GM19099 (cell line): ENCODE data around the gene IGSF9B.

ENCODE experiments used
- POLR2A ChIP-seq: IDR thresholded peaks from 3 replicates; pipeline ENCODE4 v1.6.1; 2011; ENCODE audit warnings: low read depth; ENCODE audit not compliant: insufficient read length; ENCODE audit errors: extremely low read depth

The IGSF9B gene

GRCh38 chr11:133988686-133989410, 32.1 kb upstream of the IGSF9B start:
- no peak for TF ChIP-seq POLR2A

GRCh38 chr11:133987171-133987570, 30.4 kb upstream of the IGSF9B start:
- no peak for TF ChIP-seq POLR2A

GRCh38 chr11:133985981-133986944, 29.5 kb upstream of the IGSF9B start:
- no peak for TF ChIP-seq POLR2A

- TF ChIP-seq POLR2A: no peak
Observed at GRCh38 chr11:133984828-133985227, 28.1 kb upstream of the IGSF9B start.

DNA sequence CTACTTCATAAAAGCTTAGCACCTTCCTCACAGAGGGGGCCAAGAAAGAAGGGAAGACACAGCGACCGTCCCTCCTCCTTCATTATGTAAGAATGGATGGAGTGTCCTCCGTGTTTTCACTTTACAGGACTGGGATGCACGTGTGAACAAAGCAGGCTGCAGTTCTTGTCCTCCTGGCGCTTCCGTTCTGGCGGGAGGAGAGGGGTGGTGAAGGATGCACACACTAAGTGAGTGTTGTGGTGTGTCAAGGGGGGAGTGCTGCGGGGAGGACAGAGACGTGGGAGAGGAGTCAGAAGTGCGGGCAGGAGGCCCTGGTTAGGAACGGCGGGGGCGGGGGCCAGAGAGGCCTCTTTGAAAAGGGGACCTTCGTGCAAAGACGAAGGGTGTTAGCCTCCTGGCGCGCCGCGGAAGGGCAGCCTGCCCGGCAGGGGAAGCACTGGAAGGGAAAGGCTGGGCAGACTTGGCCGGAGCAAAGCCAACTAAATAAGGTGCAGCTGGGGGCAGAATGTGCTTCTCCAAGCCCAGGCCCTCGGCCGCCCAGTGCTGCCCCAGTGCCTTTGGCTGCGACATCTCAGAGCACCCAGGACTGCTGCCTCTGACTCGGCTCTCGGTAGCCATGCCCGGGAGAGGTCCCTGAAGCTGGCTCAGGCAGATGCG, 27.0 kb upstream of the IGSF9B start:
- TF ChIP-seq POLR2A: no peak

- no peak for TF ChIP-seq POLR2A
Observed at GRCh38 chr11:133982876-133983275, 26.1 kb upstream of the IGSF9B start.

- TF ChIP-seq POLR2A: no peak
Observed at GRCh38 chr11:133982151-133982550, 25.4 kb upstream of the IGSF9B start.

DNA sequence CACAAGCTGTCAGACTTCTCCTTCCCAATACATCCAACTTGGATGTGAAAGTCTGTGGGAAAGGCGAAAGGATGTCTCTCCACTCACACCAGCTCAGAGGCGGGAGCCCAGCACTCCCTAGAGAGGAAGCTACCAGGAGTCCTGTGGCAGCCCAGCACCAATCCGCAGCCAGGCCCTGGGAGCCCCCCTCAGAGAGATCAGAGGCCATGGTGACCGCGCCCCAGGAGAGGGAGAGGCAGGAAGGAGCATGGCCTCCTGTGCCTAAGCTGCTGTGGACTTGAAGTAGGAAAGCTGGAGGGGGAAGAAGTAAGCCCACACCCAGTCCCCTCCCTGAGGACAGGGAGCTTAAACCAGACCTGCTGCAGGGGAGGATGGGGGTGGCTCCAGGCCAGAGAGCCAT, 24.4 kb upstream of the IGSF9B start:
- TF ChIP-seq POLR2A: no peak

DNA sequence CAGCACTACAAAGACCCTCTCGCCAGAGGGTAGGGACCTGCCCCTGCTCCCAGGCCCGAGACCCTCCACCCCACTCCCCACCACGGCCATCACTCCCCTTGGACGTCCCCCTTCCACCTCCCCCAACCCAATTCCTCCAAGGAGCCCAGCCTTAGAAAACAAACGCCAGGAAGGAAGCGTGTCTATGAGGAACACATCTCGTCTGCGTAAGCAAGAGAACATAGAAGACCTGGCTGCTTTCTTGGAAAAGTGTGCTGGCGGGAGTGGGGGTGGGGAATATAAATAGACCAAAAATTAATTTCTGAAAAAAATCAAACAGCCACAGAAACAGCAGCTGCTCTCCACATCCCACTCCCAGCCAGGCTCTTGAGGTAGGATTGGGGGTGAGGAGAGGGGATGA, 23.9 kb upstream of the IGSF9B start:
- TF ChIP-seq POLR2A: no peak

DNA sequence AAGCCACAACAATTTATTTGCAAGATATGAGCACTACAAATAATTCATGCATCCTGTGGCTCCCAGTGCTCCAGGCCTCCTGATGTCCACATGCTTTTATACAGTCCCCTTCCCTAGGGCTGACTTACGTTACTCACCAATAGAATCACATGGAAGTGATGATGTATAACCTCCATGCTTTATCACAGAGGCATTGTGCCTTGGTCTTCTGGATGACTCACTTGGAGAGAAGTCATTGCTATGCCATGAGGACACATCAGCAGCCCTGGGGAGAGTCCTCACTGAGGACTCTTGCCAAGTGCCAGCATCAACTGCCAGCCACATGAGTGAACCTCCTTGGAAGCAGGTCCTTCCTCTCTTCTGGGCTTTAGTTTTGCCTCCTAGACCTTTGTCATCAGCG, 22.0 kb upstream of the IGSF9B start:
- TF ChIP-seq POLR2A: no peak

DNA sequence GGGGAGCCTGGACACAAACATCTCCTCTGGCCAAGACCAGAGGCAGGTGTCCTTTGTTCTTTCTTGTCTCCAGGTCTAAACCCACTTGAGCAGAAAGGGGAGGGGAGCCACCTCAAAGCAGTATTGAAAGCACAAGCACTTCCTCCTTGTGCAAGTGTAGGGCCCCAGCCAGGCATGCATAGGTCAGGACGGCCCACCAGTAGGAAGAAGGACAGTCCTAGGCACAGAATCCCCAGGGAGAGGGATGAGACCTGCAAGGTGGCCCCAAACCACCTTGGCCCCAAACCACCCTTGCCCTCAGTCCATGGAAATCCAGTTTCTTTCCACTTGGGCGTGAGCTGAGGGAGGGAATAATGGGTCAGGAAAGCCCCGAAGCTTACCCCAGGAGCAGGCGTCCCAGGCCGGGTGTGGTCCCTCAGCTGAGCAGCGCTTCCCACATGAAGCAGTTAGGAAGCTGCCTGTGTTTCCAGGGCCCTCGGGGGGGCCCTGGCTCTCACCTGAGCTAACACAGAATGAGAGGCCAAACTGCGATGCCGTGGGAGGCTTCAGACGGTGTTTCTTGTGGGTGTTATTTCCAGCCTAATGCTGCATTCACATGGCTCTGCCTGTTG, 20.4 kb upstream of the IGSF9B start:
- TF ChIP-seq POLR2A: no peak

DNA sequence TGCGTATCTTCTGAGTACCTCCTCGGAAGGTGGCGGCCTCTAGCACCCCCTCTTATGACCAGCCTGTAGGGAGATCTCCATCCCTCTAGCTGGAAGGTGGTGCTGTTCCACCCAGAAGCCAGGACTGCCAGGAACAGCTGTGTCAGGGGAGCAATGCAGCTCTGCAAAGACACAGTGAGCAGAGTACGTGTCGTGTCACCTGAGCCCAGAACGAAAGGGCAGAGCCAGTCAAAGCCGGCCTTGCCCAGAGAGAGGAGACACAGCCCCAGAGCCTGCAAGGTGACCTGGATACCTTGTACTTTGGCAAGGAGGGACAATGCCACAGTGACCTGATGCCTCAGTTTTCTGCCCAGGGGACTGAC, 18.7 kb upstream of the IGSF9B start:
- no peak for TF ChIP-seq POLR2A

- no peak for TF ChIP-seq POLR2A
Observed at GRCh38 chr11:133974836-133975487, 18.2 kb upstream of the IGSF9B start.

DNA sequence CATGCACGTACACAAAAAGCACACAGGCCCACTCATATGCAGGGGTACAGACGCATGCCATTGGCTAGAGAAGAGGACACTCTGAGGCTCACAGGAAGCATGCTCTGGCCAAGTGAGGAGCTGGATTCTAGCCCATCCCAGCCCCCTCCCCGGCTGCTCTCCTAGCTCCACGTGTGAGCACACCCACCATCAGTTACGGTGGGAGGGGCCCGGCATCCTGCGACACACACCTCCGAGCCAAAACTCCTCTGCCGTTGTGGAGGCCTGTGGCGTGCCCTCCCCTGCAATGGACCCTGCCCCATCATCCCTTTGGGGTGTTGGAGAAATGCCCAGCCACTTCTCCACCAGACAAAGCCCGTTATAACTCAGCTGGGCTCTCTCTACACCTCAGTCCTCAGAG, 15.1 kb upstream of the IGSF9B start:
- TF ChIP-seq POLR2A: no peak

DNA sequence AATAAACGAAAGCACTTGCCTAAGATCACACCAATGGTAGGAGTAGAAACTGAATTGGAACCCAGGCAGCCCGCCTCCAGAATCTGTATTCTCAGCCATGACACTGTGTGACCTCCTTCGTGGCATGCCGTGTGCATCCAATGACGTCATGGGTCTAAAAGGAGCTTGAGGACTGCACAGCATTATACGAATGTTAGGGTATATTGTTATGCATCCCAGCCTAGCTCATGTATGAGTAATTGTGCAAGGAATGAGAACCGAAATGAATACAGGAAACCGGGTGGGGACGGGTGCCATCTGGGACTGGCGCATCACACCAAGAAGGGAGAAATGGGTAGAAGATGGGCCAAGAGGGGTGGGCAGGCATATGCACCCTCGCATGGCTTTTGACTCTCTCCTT, 12.3 kb upstream of the IGSF9B start:
- TF ChIP-seq POLR2A: no peak
